ENCODE results near the gene SLC46A1. TPM values are rescaled to one million over a fixed set of nuclear protein-coding genes. Genes with fewer than 3 reads are reported as not detected.
A peak's percentile ranks its signal among the peaks of the same experiment; 100 is the strongest.

Gene SLC46A1
- total RNA-seq, 2 experiments from 2014 or later = 1.5 to 2.2 TPM

DNA sequence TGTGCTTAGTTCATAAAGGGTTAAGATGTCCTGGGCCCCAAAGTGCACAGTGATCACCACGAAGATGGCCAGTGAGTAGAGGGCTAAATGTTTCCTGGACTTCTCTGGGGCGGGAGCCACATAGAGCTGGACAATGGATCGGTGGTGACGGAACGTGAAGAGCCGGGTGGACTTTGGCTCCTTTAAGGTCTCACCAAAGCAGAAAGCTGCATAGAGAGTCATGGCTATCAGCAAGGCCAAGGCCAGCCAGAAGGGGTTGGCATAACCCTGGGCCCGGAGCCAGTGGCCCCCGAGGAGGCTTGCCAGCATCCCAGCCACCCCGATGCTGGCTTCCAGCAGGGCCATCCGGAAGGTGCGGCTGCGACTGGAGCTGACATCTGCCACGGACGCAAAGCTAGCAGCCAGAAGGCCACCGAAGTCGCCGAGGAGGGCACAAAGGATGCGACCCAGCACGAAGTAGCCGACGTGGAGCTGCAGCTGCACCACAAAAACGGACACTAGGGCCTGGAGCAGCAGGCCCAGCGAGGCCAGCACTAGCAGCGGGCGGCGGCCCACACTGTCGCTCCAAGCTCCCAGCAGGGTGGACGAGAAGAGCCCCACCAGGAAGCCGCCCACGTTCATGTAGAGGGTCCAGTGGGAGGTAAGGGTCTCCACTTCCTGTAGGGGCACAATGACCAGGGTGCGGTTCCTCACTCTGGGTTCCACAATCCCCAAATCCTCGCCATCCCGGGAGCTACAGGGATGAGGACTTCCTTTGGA is 1.0 kb downstream of the SLC46A1 start:
- Histone ChIP-seq H2AFZ (ENCODE audit: low read length) (no peak overlapping the region), H3K9me2 (ENCODE audit: insufficient read depth, low read length) (no peaks in the 10 kb centered on the region), H3K4me3 (ENCODE audit: low read depth, low read length, poor library complexity, severe bottlenecking) (peak overlapping the region; percentile 54), H3K79me2 (ENCODE audit: insufficient read depth, low read depth, low read length) (no peaks in the 10 kb centered on the region), H4K20me1 (ENCODE audit: insufficient read depth, low read length) (no peaks in the 10 kb centered on the region), H3K9me3 (ENCODE audit: low read length) (no peaks in the 10 kb centered on the region), H3K36me3 (ENCODE audit: insufficient read depth, low read length) (no peaks in the 10 kb centered on the region), H3K27ac (ENCODE audit: low read depth, low read length, poor library complexity, severe bottlenecking) (no peak overlapping the region), H3K4me2 (ENCODE audit: low read length) (peak overlapping the region; percentile 59; the same call in 1 of the 2 replicates), H3K4me1 (ENCODE audit: insufficient read depth, low read length, poor library complexity, severe bottlenecking) (no peaks in the 10 kb centered on the region)
- ChIA-PET POLR2A (interaction anchor here (0.8 kb wide), 1 partner anchor 10 kb away, joined by 3 read pairs; no protein-coding TSS in a partner anchor), CTCF (ENCODE audit: unreplicated experiment) (interaction anchor here (0.6 kb wide), 1 partner anchor 147 kb away, joined by 3 read pairs; no protein-coding TSS in a partner anchor)
- no TSS peak for BruUV-seq (replicated peaks)
- intact Hi-C loops (cut with micrococcal nuclease; ENCODE audit: unreplicated experiment) = no loop called here
- TF ChIP-seq EZH2phosphoT487 (IDR thresholded peaks at IDR 0.05; ENCODE audit: borderline replicate concordance, low read depth, low read length) = no peak
- TF ChIP-seq, protein P1, sequence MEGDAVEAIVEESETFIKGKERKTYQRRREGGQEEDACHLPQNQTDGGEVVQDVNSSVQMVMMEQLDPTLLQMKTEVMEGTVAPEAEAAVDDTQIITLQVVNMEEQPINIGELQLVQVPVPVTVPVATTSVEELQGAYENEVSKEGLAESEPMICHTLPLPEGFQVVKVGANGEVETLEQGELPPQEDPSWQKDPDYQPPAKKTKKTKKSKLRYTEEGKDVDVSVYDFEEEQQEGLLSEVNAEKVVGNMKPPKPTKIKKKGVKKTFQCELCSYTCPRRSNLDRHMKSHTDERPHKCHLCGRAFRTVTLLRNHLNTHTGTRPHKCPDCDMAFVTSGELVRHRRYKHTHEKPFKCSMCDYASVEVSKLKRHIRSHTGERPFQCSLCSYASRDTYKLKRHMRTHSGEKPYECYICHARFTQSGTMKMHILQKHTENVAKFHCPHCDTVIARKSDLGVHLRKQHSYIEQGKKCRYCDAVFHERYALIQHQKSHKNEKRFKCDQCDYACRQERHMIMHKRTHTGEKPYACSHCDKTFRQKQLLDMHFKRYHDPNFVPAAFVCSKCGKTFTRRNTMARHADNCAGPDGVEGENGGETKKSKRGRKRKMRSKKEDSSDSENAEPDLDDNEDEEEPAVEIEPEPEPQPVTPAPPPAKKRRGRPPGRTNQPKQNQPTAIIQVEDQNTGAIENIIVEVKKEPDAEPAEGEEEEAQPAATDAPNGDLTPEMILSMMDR (conservative IDR thresholded peaks at IDR 0.05; ENCODE audit: low read length) = no peak
- DNase-seq (ENCODE audit: low spot score) = no peak

DNA sequence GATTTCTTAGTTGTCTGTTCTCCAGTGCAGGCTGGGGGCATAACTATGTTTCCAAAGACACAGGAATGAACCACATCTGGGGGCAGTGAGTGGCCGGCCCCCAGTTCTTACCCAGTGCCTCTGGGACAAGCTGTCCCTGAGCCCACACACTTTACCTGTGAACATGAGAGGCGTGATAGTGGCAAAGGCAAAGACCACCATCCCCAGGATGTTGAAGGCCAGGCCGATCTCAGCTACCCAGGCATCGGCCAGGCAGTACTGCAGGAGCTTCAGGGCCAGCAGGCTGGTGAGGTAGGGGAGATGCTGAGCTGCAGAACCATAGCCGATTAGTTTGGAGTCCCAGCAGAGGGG is 1.6 kb downstream of the SLC46A1 start:
- H2AFZ ChIP-seq (ENCODE audit: low read length) = no peak overlapping the region
- H3K4me3 ChIP-seq (ENCODE audit: low read depth, low read length, poor library complexity, severe bottlenecking) = no peak overlapping the region
- intact Hi-C loops (cut with micrococcal nuclease; ENCODE audit: unreplicated experiment) = no loop called here
- no TSS peak for BruUV-seq (replicated peaks)
- no peaks in the 10 kb centered on the region for H3K4me1 ChIP-seq (ENCODE audit: insufficient read depth, low read length, poor library complexity, severe bottlenecking)
- H3K4me2 ChIP-seq (ENCODE audit: low read length) = no peak overlapping the region
- H3K9me3 ChIP-seq (ENCODE audit: low read length) = no peaks in the 10 kb centered on the region
- ChIA-PET CTCF (ENCODE audit: unreplicated experiment) (no interaction called here), POLR2A (interaction anchor here (0.8 kb wide), 1 partner anchor 10 kb away, joined by 3 read pairs; no protein-coding TSS in a partner anchor)
- no peaks in the 10 kb centered on the region for H3K79me2 ChIP-seq (ENCODE audit: insufficient read depth, low read depth, low read length)
- no peaks in the 10 kb centered on the region for H3K9me2 ChIP-seq (ENCODE audit: insufficient read depth, low read length)
- H4K20me1 ChIP-seq (ENCODE audit: insufficient read depth, low read length) = no peaks in the 10 kb centered on the region
- H3K27ac ChIP-seq (ENCODE audit: low read depth, low read length, poor library complexity, severe bottlenecking) = no peak overlapping the region
- H3K36me3 ChIP-seq (ENCODE audit: insufficient read depth, low read length) = no peaks in the 10 kb centered on the region
- no peak for TF ChIP-seq EZH2phosphoT487 (IDR thresholded peaks at IDR 0.05; ENCODE audit: borderline replicate concordance, low read depth, low read length)
- TF ChIP-seq, protein P1 (conservative IDR thresholded peaks at IDR 0.05; ENCODE audit: low read length) = no peak
- DNase-seq (ENCODE audit: low spot score) = no peak

DNA sequence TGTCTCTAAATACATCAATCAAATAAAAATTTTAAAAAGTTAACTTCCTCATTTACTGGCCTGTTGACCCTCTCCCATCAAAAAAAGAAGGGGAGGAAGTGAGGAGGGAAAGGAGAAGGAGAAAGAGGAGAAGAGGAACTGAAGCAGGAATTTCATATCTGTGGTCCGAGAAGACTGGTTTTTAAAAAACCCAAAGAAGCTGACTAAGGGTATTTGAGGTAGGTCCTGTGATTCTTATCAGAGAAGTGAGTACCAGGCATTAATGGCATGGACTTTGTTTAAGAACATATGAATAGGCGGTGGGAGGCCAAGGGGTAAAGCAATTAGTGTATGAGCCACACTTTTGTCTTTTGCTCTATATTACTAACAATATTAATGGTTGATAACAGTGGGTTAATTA is 2.0 kb downstream of the SLC46A1 start:
- TF ChIP-seq, protein P1 (conservative IDR thresholded peaks at IDR 0.05; ENCODE audit: low read length) = no peak
- no peak for TF ChIP-seq EZH2phosphoT487 (IDR thresholded peaks at IDR 0.05; ENCODE audit: borderline replicate concordance, low read depth, low read length)
- Histone ChIP-seq H3K9me3 (ENCODE audit: low read length) (no peaks in the 10 kb centered on the region), H3K9me2 (ENCODE audit: insufficient read depth, low read length) (no peaks in the 10 kb centered on the region), H4K20me1 (ENCODE audit: insufficient read depth, low read length) (no peaks in the 10 kb centered on the region), H3K27ac (ENCODE audit: low read depth, low read length, poor library complexity, severe bottlenecking) (no peak overlapping the region), H3K4me1 (ENCODE audit: insufficient read depth, low read length, poor library complexity, severe bottlenecking) (no peaks in the 10 kb centered on the region), H3K36me3 (ENCODE audit: insufficient read depth, low read length) (no peaks in the 10 kb centered on the region), H3K4me2 (ENCODE audit: low read length) (no peak overlapping the region), H3K79me2 (ENCODE audit: insufficient read depth, low read depth, low read length) (no peaks in the 10 kb centered on the region), H2AFZ (ENCODE audit: low read length) (no peak overlapping the region), H3K4me3 (ENCODE audit: low read depth, low read length, poor library complexity, severe bottlenecking) (no peak overlapping the region)
- ChIA-PET POLR2A (interaction anchor here (0.6 kb wide), 1 partner anchor 471 kb away, joined by 6 read pairs; no protein-coding TSS in a partner anchor), CTCF (ENCODE audit: unreplicated experiment) (no interaction called here)
- intact Hi-C loops (cut with micrococcal nuclease; ENCODE audit: unreplicated experiment) = no loop called here
- no peak for DNase-seq (ENCODE audit: low spot score)
- no TSS peak for BruUV-seq (replicated peaks)
